H1 (cell line): ENCODE measurements around the gene MADD. TPM values are rescaled to one million over a fixed set of nuclear protein-coding genes. Genes with fewer than 3 reads are reported as not detected.
A peak's percentile ranks its signal among the peaks of the same experiment; 100 is the strongest.

Source experiments
- CTCF ChIA-PET: fragments of 300-600 bp; sonication (Branson Sonifier 250); formaldehyde crosslinking; loops from one replicate; lab custom pipeline; 2021; ENCODE audit not compliant: partially characterized antibody; lab: Charles Lee
- POLR2A ChIA-PET: fragments of 300-600 bp; sonication (Branson Sonifier 250); formaldehyde crosslinking; loops from one replicate; lab custom pipeline; 2021; ENCODE audit warnings: inconsistent platforms; ENCODE audit not compliant: partially characterized antibody; lab: Charles Lee
- DNase-seq, 2 experiments: peaks; one replicate each; pipeline versions ENCODE4 v3.0.0 to v3.0.0-alpha.2; 2010 to 2022; ENCODE audit warnings: low spot score in 2 of 2, low read depth in 1 of 2, mixed read lengths in 1 of 2
- FAIRE-seq: peaks from 2 replicates; lab custom pipeline; 2011; peaks lifted over from hg19 to GRCh38; lab: Jason Lieb, UNC
- H2AFZ ChIP-seq: 2 replicates; pipeline ENCODE4 v1.8.1; 2012; ENCODE audit warnings: low read length, inconsistent platforms
- H2AK5ac ChIP-seq: 2 replicates; pipeline ENCODE4 v1.6.1; 2013; ENCODE audit warnings: low read depth, low read length
- H2BK120ac ChIP-seq: replicated peaks from 2 replicates; pipeline ENCODE3; 2013; ENCODE audit warnings: low read depth, low read length, inconsistent platforms
- H2BK12ac ChIP-seq: 2 replicates; pipeline ENCODE4 v1.6.1; 2013; ENCODE audit warnings: low read depth, low read length
- H2BK15ac ChIP-seq: 2 replicates; pipeline ENCODE4 v1.6.1; 2013; ENCODE audit warnings: low read length
- H2BK20ac ChIP-seq: 2 replicates; pipeline ENCODE4 v1.6.1; 2013; ENCODE audit warnings: low read length
- H2BK5ac ChIP-seq: 2 replicates; pipeline ENCODE4 v1.6.1; 2013; ENCODE audit warnings: low read depth, low read length
- H3K14ac ChIP-seq: 2 replicates; pipeline ENCODE4 v1.6.1; 2013; ENCODE audit warnings: inconsistent platforms; ENCODE audit not compliant: insufficient read length
- H3K18ac ChIP-seq: 2 replicates; pipeline ENCODE4 v1.6.1; 2013; ENCODE audit warnings: low read length; ENCODE audit errors: extremely low read depth
- H3K23ac ChIP-seq: 2 replicates; pipeline ENCODE4 v1.6.1; 2013; ENCODE audit warnings: inconsistent platforms; ENCODE audit not compliant: insufficient read length
- H3K23me2 ChIP-seq: 2 replicates; pipeline ENCODE4 v1.6.1; 2013; ENCODE audit warnings: low read depth, low read length
- H3K27ac ChIP-seq: 2 replicates; pipeline ENCODE4 v1.6.1; 2011; ENCODE audit warnings: low read depth, low read length, inconsistent platforms
- H3K27me3 ChIP-seq, 4 experiments: replicated peaks in 1 of 4; 1 replicate in 1 of 4; 2 replicates in 3 of 4; pipeline versions ENCODE4 v1.6.1 to v1.8.1; 2011 to 2013; ENCODE audit warnings: low read length in 3 of 4, mild to moderate bottlenecking in 3 of 4, inconsistent platforms in 2 of 4, mixed read lengths in 2 of 4, moderate library complexity in 1 of 4; ENCODE audit not compliant: control insufficient read depth in 3 of 4, insufficient read depth in 3 of 4; ENCODE audit errors: extremely low read depth in 1 of 4
- H3K36me3 ChIP-seq, 4 experiments: 2 replicates each; pipeline versions ENCODE4 v1.6.1 to v1.8.1; 2011 to 2013; ENCODE audit warnings: mild to moderate bottlenecking in 4 of 4, low read length in 3 of 4, moderate library complexity in 2 of 4, control low read depth in 1 of 4, inconsistent platforms in 1 of 4; ENCODE audit not compliant: insufficient read depth in 4 of 4, control insufficient read depth in 2 of 4
- H3K4ac ChIP-seq: replicated peaks from 2 replicates; pipeline ENCODE3; 2013; ENCODE audit warnings: low read length, low read depth, mixed read lengths, inconsistent platforms; ENCODE audit not compliant: insufficient read length
- H3K4me1 ChIP-seq, 4 experiments: replicated peaks in 1 of 4; 1 replicate in 1 of 4; 2 replicates in 3 of 4; pipeline versions ENCODE4 v1.6.1 to v1.8.1; 2011 to 2013; ENCODE audit warnings: low read length in 3 of 4, inconsistent platforms in 2 of 4, mixed read lengths in 1 of 4; ENCODE audit not compliant: insufficient read depth in 4 of 4, control insufficient read depth in 3 of 4
- H3K4me2 ChIP-seq, 2 experiments: 2 replicates each; pipeline versions ENCODE4 v1.6.1 to v1.8.1; 2011 to 2013; ENCODE audit warnings: low read depth in 2 of 2, low read length in 2 of 2, control low read depth in 1 of 2, inconsistent platforms in 1 of 2, mild to moderate bottlenecking in 1 of 2; ENCODE audit not compliant: insufficient read depth in 1 of 2
- H3K4me3 ChIP-seq, 4 experiments: fragments of 200-600, 300-600 bp in 1 of 4; sonication (generic), shearing (Covaris generic), sonication (Bioruptor Twin) in 1 of 4; 2 replicates each; pipeline versions ENCODE4 v1.5.1 to v1.8.1; 2011 to 2016; ENCODE audit warnings: low read length in 4 of 4, low read depth in 3 of 4, control low read depth in 2 of 4, inconsistent platforms in 2 of 4, mild to moderate bottlenecking in 2 of 4, mixed read lengths in 1 of 4, moderate library complexity in 1 of 4; ENCODE audit not compliant: insufficient read depth in 2 of 4; ENCODE audit errors: extremely low read depth in 1 of 4
- H3K56ac ChIP-seq: replicated peaks from 2 replicates; pipeline ENCODE3; 2013; ENCODE audit warnings: low read depth, mild to moderate bottlenecking, mixed read lengths, low read length, inconsistent platforms; ENCODE audit not compliant: insufficient read length
- H3K79me1 ChIP-seq: 2 replicates; pipeline ENCODE4 v1.6.1; 2013; ENCODE audit warnings: low read depth, low read length, control low read depth
- H3K79me2 ChIP-seq, 2 experiments: 2 replicates each; pipeline versions ENCODE4 v1.6.1 to v1.8.1; 2012 to 2013; ENCODE audit warnings: low read length in 2 of 2, mild to moderate bottlenecking in 2 of 2, inconsistent platforms in 1 of 2; ENCODE audit not compliant: insufficient read depth in 2 of 2, control insufficient read depth in 1 of 2
- H3K9ac ChIP-seq, 4 experiments: replicated peaks in 1 of 4; 1 replicate in 1 of 4; 2 replicates in 3 of 4; pipeline versions ENCODE4 v1.6.1 to v1.8.1; 2011 to 2013; ENCODE audit warnings: low read depth in 3 of 4, low read length in 3 of 4, control low read depth in 2 of 4, mild to moderate bottlenecking in 2 of 4, moderate library complexity in 2 of 4, inconsistent platforms in 1 of 4; ENCODE audit errors: extremely low read depth in 1 of 4
- H3K9me3 ChIP-seq, 2 experiments: 2 replicates each; pipeline versions ENCODE4 v1.6.1 to v1.8.1; 2012 to 2013; ENCODE audit warnings: mild to moderate bottlenecking in 2 of 2, moderate library complexity in 2 of 2, control low read depth in 1 of 2, inconsistent platforms in 1 of 2, low read depth in 1 of 2, low read length in 1 of 2, mixed read lengths in 1 of 2; ENCODE audit not compliant: insufficient read depth in 2 of 2
- H4K20me1 ChIP-seq, 2 experiments: replicated peaks in 1 of 2; 2 replicates each; pipeline versions ENCODE3 to v1.8.1; 2011 to 2013; ENCODE audit warnings: inconsistent platforms in 2 of 2, low read length in 2 of 2, mild to moderate bottlenecking in 1 of 2; ENCODE audit not compliant: insufficient read depth in 2 of 2, control insufficient read depth in 1 of 2
- H4K5ac ChIP-seq: 2 replicates; pipeline ENCODE4 v1.6.1; 2013; ENCODE audit warnings: low read length, low read depth, mixed read lengths, inconsistent platforms; ENCODE audit not compliant: insufficient read length
- H4K8ac ChIP-seq: 2 replicates; pipeline ENCODE4 v1.8.0; 2013; ENCODE audit warnings: mild to moderate bottlenecking, moderate library complexity, low read length, inconsistent platforms; ENCODE audit not compliant: insufficient read depth; ENCODE audit errors: extremely low read depth
- H4K91ac ChIP-seq: replicated peaks from 2 replicates; pipeline ENCODE3; 2013; ENCODE audit warnings: low read length, mixed read lengths, inconsistent platforms; ENCODE audit not compliant: insufficient read length
- CBX5 ChIP-seq: fragments of 300-800, 300-1000 bp; sonication (generic); IDR thresholded peaks from 2 replicates; pipeline ENCODE4 v1.7.1; 2016; ENCODE audit warnings: antibody characterized with exemption, low read length, low read depth
- CEBPB ChIP-seq: IDR thresholded peaks from 2 replicates; pipeline ENCODE4 v1.6.1; 2012; ENCODE audit warnings: low read depth, low read length
- EP300 ChIP-seq, 2 experiments: IDR thresholded peaks; 1 replicate in 1 of 2; 2 replicates in 1 of 2; pipeline ENCODE4 v1.6.1; 2011 to 2012; ENCODE audit warnings: low read depth in 2 of 2, low read length in 2 of 2, mild to moderate bottlenecking in 2 of 2, borderline replicate concordance in 1 of 2, inconsistent platforms in 1 of 2, moderate library complexity in 1 of 2
- KDM1A ChIP-seq: fragments of 200-600, 300-600 bp; sonication (generic); IDR thresholded peaks from 2 replicates; pipeline ENCODE4 v1.7.1; 2016; ENCODE audit warnings: mild to moderate bottlenecking, low read length, borderline replicate concordance
- POLR2AphosphoS5 ChIP-seq: IDR thresholded peaks from 2 replicates; pipeline ENCODE4 v1.6.1; 2011; ENCODE audit warnings: low read depth, low read length
- POU5F1 ChIP-seq: IDR thresholded peaks from 2 replicates; pipeline ENCODE4 v1.6.1; 2011; ENCODE audit warnings: low read depth, mild to moderate bottlenecking, low read length, moderate library complexity
- SIN3A ChIP-seq, 2 experiments: IDR thresholded peaks in 1 of 2; conservative IDR thresholded peaks in 1 of 2; 2 replicates each; pipeline ENCODE4 v1.6.1; 2011 to 2012; ENCODE audit warnings: low read length in 2 of 2, improper control_type of control experiment in 1 of 2, low read depth in 1 of 2, mild to moderate bottlenecking in 1 of 2
- SIRT6 ChIP-seq: IDR thresholded peaks from one replicate; pipeline ENCODE4 v1.7.1; 2012; ENCODE audit warnings: low read length, inconsistent platforms
- SP1 ChIP-seq: IDR thresholded peaks from 2 replicates; pipeline ENCODE4 v1.6.1; 2011; ENCODE audit warnings: low read depth, low read length
- SP4 ChIP-seq: IDR thresholded peaks from 2 replicates; pipeline ENCODE4 v1.6.1; 2012; ENCODE audit warnings: low read length, inconsistent platforms
- WGBS, 2 experiments: shearing (Covaris generic) in 1 of 2; methylation state at CpG; one replicate each; pipeline versions ENCODE4 v1.1.6 to v1.1.7; 2013 to 2015; ENCODE audit warnings: low lambda C conversion rate in 2 of 2, mixed read lengths in 2 of 2, inconsistent platforms in 1 of 2, low coverage in 1 of 2, missing lambda C conversion rate in 1 of 2; ENCODE audit not compliant: insufficient replicate concordance in 2 of 2, insufficient coverage in 1 of 2, insufficient read length in 1 of 2; ENCODE audit errors: extremely low coverage in 1 of 2, missing lambda C conversion rate in 1 of 2; 5-methylcytosine and 5-hydroxymethylcytosine counted together
- polyA plus RNA-seq, 7 experiments: library from polyadenylated mRNA; depleted of rRNA in 3 of 7; stranded (reverse) in 5 of 7; unstranded in 2 of 7; fragments of >200 nt in 5 of 7; fragments of 200-250 nt in 2 of 7; gene quantifications; 1 replicate in 5 of 7; 2 replicates in 1 of 7; 4 replicates in 1 of 7; pipeline versions ENCODE4 v1.2.1 to v1.2.3, GENCODE V29; 2011 to 2013; ENCODE audit warnings: missing spikeins in 2 of 7, mixed read lengths in 2 of 7
- total RNA-seq: library from RNA; stranded (reverse); fragmentation: NEBNext Ultra II Directional; extraction: Animal tissue kit (Norgen Biotek cat#: 25700); gene quantifications from 2 replicates; pipeline ENCODE4 v1.2.1, GENCODE V29; 2021
- TF ChIP-seq, protein P1 (sequence below): IDR thresholded peaks from 2 replicates; pipeline ENCODE4 v1.6.1; 2012; ENCODE audit warnings: inconsistent platforms

Gene MADD
- total and polyA plus RNA-seq, 2 of the 8 experiments (the other 6 are each of a cell fraction or from before 2014, with no cell fraction given) = 32.5 to 45.4 TPM

DNA sequence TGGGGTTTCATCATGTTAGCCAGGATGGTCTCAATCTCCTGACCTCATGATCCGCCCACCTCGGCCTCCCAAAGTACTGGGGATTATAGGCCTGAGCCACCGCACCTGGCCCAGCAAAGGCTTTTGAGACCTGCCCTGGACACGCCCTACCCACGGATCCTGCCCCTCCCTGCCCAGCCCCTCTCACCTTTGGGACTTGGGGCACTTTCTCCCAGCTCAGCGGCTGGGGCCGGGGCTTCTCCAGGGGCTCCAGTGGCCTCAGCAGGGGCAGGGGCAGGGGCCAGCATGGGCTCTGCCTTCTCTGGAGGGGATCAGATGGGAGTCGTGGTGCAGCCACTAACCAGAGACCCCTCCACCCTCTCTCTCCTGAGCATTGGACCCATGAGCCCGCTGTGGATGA is 80.4 kb downstream of the MADD start:
- no peak for DNase-seq
- Histone ChIP-seq H3K9me3 (no peaks in the 10 kb centered on the region), H2BK120ac (no peak overlapping the region), H3K27ac (no peak overlapping the region), H4K8ac (no peak overlapping the region), H3K79me2 (no peaks in the 10 kb centered on the region), H2BK20ac (no peak overlapping the region), H2BK12ac (0 out of 2 replicates have a peak overlapping the region, but pooled peaks have one; percentile 80), H3K4me1 (peaks cover 0 to 12% (median 5%) of the 10 kb centered on the region in 4 experiments; a peak in 6 of 7 replicates), H4K91ac (no peak overlapping the region), H2BK5ac (0 out of 2 replicates have a peak overlapping the region, but pooled peaks have one; percentile 44), H4K20me1 (no peaks in the 10 kb centered on the region), H3K4me3 (no peak overlapping the region), H3K79me1 (no peaks in the 10 kb centered on the region), H3K9ac (no peak overlapping the region), H2AK5ac (no peak overlapping the region), H3K4ac (no peak overlapping the region), H3K4me2 (no peak overlapping the region), H3K18ac (no peak overlapping the region), H3K56ac (no peak overlapping the region), H3K36me3 (no peaks in the 10 kb centered on the region), H2BK15ac (no peak overlapping the region), H3K23ac (no peak overlapping the region), H2AFZ (no peak overlapping the region), H3K23me2 (no peaks in the 10 kb centered on the region), H3K14ac (no peak overlapping the region), H4K5ac (no peak overlapping the region), H3K27me3 (no peaks in the 10 kb centered on the region)
- TF ChIP-seq SIN3A (conservative IDR thresholded peaks at IDR 0.05 in 1 of 2, IDR thresholded peaks at IDR 0.05 in 1 of 2; ENCODE audit: low read depth in 1 of 2, low read length in 2 of 2) = no peak
- TF ChIP-seq KDM1A = no peak
- TF ChIP-seq CBX5 = no peak
- TF ChIP-seq SP1 = no peak
- TF ChIP-seq SP4 = no peak
- TF ChIP-seq POLR2AphosphoS5 = no peak
- no peak for TF ChIP-seq EP300 (IDR thresholded peaks at IDR 0.05; ENCODE audit: borderline replicate concordance in 1 of 2, low read depth in 2 of 2, low read length in 2 of 2)
- TF ChIP-seq POU5F1 = no peak
- TF ChIP-seq, protein P1, sequence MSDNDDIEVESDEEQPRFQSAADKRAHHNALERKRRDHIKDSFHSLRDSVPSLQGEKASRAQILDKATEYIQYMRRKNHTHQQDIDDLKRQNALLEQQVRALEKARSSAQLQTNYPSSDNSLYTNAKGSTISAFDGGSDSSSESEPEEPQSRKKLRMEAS = no peak
- no peak for TF ChIP-seq SIRT6
- no peak for TF ChIP-seq CEBPB
- ChIA-PET POLR2A (interaction anchor here (1.4 to 1.6 kb wide), 2 partner anchors 19 to 102 kb away, joined by 3 read pairs; partner anchors contain the start of gene ACP2), CTCF (interaction anchor here (0.6 to 5.9 kb wide), 19 partner anchors 10 to 172 kb away, joined by 3 to 35 read pairs (median 6); partner anchors contain the start of genes ACP2, ARFGAP2, DDB2 and NR1H3)
- WGBS, 2 experiments = 77% methylated on average over 4 of the region's 9 CpGs; no CpG with 5 or more reads in 1 of the 2 experiments
- FAIRE-seq = no peak
